GM10847 (cell line): ENCODE measurements around the gene NOL8.
A peak's percentile ranks its signal among the peaks of the same experiment; 100 is the strongest.

Source experiments
- POLR2A ChIP-seq: IDR thresholded peaks from 2 replicates; pipeline ENCODE4 v1.6.1; 2011; ENCODE audit not compliant: insufficient read length; ENCODE audit errors: extremely low read depth

The NOL8 gene

GRCh38 chr9:92327283-92327850 lies 2.2 kb upstream of the NOL8 start:
- TF ChIP-seq POLR2A, result no peak

GRCh38 chr9:92325991-92326500 lies 896 bp upstream of the NOL8 start:
- TF ChIP-seq POLR2A, result peak; percentile 92

- no peak for TF ChIP-seq POLR2A
Measured at GRCh38 chr9:92324889-92325268, 271 bp downstream of the NOL8 start.

- TF ChIP-seq POLR2A, result no peak
Measured at GRCh38 chr9:92324431-92324830, 719 bp downstream of the NOL8 start.

- TF ChIP-seq POLR2A, result no peak
Measured at GRCh38 chr9:92315456-92315855, 9.7 kb downstream of the NOL8 start.

GRCh38 chr9:92313624-92314012 lies 11.5 kb downstream of the NOL8 start:
- TF ChIP-seq POLR2A, result no peak

- no peak for TF ChIP-seq POLR2A
Measured at GRCh38 chr9:92312887-92313623, 12.1 kb downstream of the NOL8 start.

GRCh38 chr9:92310562-92310961 lies 14.6 kb downstream of the NOL8 start:
- no peak for TF ChIP-seq POLR2A

GRCh38 chr9:92308893-92309292 lies 16.3 kb downstream of the NOL8 start:
- no peak for TF ChIP-seq POLR2A

GRCh38 chr9:92300936-92301335 lies 24.2 kb downstream of the NOL8 start:
- TF ChIP-seq POLR2A, result no peak

- no peak for TF ChIP-seq POLR2A
Measured at GRCh38 chr9:92299116-92299515, 26.0 kb downstream of the NOL8 start.

GRCh38 chr9:92298036-92298435 lies 27.1 kb downstream of the NOL8 start:
- no peak for TF ChIP-seq POLR2A

- TF ChIP-seq POLR2A, result no peak
Measured at GRCh38 chr9:92297611-92298010, 27.5 kb downstream of the NOL8 start.

GRCh38 chr9:92295827-92296258 lies 29.3 kb downstream of the NOL8 start:
- no peak for TF ChIP-seq POLR2A

GRCh38 chr9:92295240-92295790 lies 29.8 kb downstream of the NOL8 start:
- no peak for TF ChIP-seq POLR2A

GRCh38 chr9:92294297-92294676 lies 30.9 kb downstream of the NOL8 start:
- no peak for TF ChIP-seq POLR2A
